IPS-15b (cell line): ENCODE data around the gene CDK17.
A peak's percentile ranks its signal among the peaks of the same experiment; 100 is the strongest.

Source experiments
- H3K27me3 ChIP-seq: one replicate; pipeline ENCODE4 v1.6.1; 2013; ENCODE audit warnings: low read length; ENCODE audit not compliant: control insufficient read depth, insufficient read depth
- H3K36me3 ChIP-seq: one replicate; pipeline ENCODE4 v1.6.1; 2013; ENCODE audit warnings: low read length; ENCODE audit not compliant: control insufficient read depth, insufficient read depth
- H3K4me1 ChIP-seq: one replicate; pipeline ENCODE4 v1.6.1; 2013; ENCODE audit warnings: mild to moderate bottlenecking, low read length; ENCODE audit not compliant: control insufficient read depth, insufficient read depth
- H3K4me3 ChIP-seq: one replicate; pipeline ENCODE4 v1.5.1; 2013; ENCODE audit warnings: low read depth, low read length
- H3K9ac ChIP-seq: one replicate; pipeline ENCODE4 v1.6.1; 2013; ENCODE audit warnings: low read depth, mild to moderate bottlenecking, low read length
- H3K9me3 ChIP-seq: one replicate; pipeline ENCODE4 v1.6.1; 2013; ENCODE audit warnings: mild to moderate bottlenecking, low read length; ENCODE audit not compliant: control insufficient read depth, insufficient read depth

CDK17 gene

GRCh38 chr12:96399919-96400630 lies at the start of gene CDK17:
CDK17 (minus strand) TSS chr12:96400439; CDS start chr12:96334836, 65,603 bp downstream.
- H3K4me3 ChIP-seq, result peak within 1 kb of the TSS; percentile 91
- H3K9me3 ChIP-seq, result no peaks in the 10 kb centered on the region
- peak within 1 kb of the TSS; percentile 82 for H3K9ac ChIP-seq
- no peaks in the 10 kb centered on the region for H3K27me3 ChIP-seq
- peaks cover 17% of the 10 kb centered on the region for H3K4me1 ChIP-seq
- peaks cover 2% of the 10 kb centered on the region for H3K36me3 ChIP-seq

- H3K36me3 ChIP-seq, result no peaks in the 10 kb centered on the region
- H3K4me3 ChIP-seq, result no peak overlapping the region
- no peaks in the 10 kb centered on the region for H3K9me3 ChIP-seq
- H3K4me1 ChIP-seq, result no peaks in the 10 kb centered on the region
- no peak overlapping the region for H3K9ac ChIP-seq
- H3K27me3 ChIP-seq, result no peaks in the 10 kb centered on the region
Observed at GRCh38 chr12:96448300-96448699, 48.1 kb upstream of the CDK17 start.

- no peak overlapping the region for H3K4me3 ChIP-seq
- H3K9me3 ChIP-seq, result no peaks in the 10 kb centered on the region
- no peak overlapping the region for H3K9ac ChIP-seq
- H3K4me1 ChIP-seq, result no peaks in the 10 kb centered on the region
- no peaks in the 10 kb centered on the region for H3K27me3 ChIP-seq
- no peaks in the 10 kb centered on the region for H3K36me3 ChIP-seq
Observed at GRCh38 chr12:96447256-96447655, 47.0 kb upstream of the CDK17 start.

GRCh38 chr12:96445691-96446583 lies 45.7 kb upstream of the CDK17 start:
- no peaks in the 10 kb centered on the region for H3K36me3 ChIP-seq
- H3K9ac ChIP-seq, result no peak overlapping the region
- no peaks in the 10 kb centered on the region for H3K4me1 ChIP-seq
- H3K27me3 ChIP-seq, result no peaks in the 10 kb centered on the region
- H3K4me3 ChIP-seq, result no peak overlapping the region
- no peaks in the 10 kb centered on the region for H3K9me3 ChIP-seq

GRCh38 chr12:96444399-96444798 lies 44.2 kb upstream of the CDK17 start:
- Histone ChIP-seq H3K9ac (no peak overlapping the region), H3K9me3 (no peaks in the 10 kb centered on the region)

GRCh38 chr12:96442906-96443305 lies 42.7 kb upstream of the CDK17 start:
- no peaks in the 10 kb centered on the region for H3K9me3 ChIP-seq

More at GRCh38 chr12:96444399-96444798, 44.2 kb upstream of the CDK17 start:
- Histone ChIP-seq H3K27me3 (no peaks in the 10 kb centered on the region), H3K36me3 (no peaks in the 10 kb centered on the region), H3K4me1 (no peaks in the 10 kb centered on the region), H3K4me3 (no peak overlapping the region)

GRCh38 chr12:96441816-96442215 lies 41.6 kb upstream of the CDK17 start:
- Histone ChIP-seq H3K27me3 (no peaks in the 10 kb centered on the region), H3K4me1 (no peaks in the 10 kb centered on the region), H3K36me3 (no peaks in the 10 kb centered on the region), H3K4me3 (no peak overlapping the region), H3K9ac (no peak overlapping the region), H3K9me3 (no peaks in the 10 kb centered on the region)

More at GRCh38 chr12:96442906-96443305, 42.7 kb upstream of the CDK17 start:
- Histone ChIP-seq H3K4me1 (no peaks in the 10 kb centered on the region), H3K9ac (no peak overlapping the region), H3K36me3 (no peaks in the 10 kb centered on the region), H3K4me3 (no peak overlapping the region), H3K27me3 (no peaks in the 10 kb centered on the region)

GRCh38 chr12:96438330-96438729 lies 38.1 kb upstream of the CDK17 start:
- Histone ChIP-seq H3K27me3 (no peaks in the 10 kb centered on the region), H3K9ac (no peak overlapping the region), H3K9me3 (no peaks in the 10 kb centered on the region), H3K36me3 (no peaks in the 10 kb centered on the region), H3K4me1 (no peaks in the 10 kb centered on the region), H3K4me3 (no peak overlapping the region)

GRCh38 chr12:96437171-96437445 lies 36.9 kb upstream of the CDK17 start:
- Histone ChIP-seq H3K4me3 (no peak overlapping the region), H3K9me3 (no peaks in the 10 kb centered on the region), H3K36me3 (no peaks in the 10 kb centered on the region), H3K9ac (no peak overlapping the region), H3K27me3 (no peaks in the 10 kb centered on the region), H3K4me1 (no peaks in the 10 kb centered on the region)

GRCh38 chr12:96436366-96437170 lies 36.3 kb upstream of the CDK17 start:
- Histone ChIP-seq H3K36me3 (no peaks in the 10 kb centered on the region), H3K9ac (no peak overlapping the region)

GRCh38 chr12:96434107-96434506 lies 33.9 kb upstream of the CDK17 start:
- H3K9me3 ChIP-seq, result no peaks in the 10 kb centered on the region

More at GRCh38 chr12:96436366-96437170, 36.3 kb upstream of the CDK17 start:
- H3K9me3 ChIP-seq, result no peaks in the 10 kb centered on the region
- H3K27me3 ChIP-seq, result no peaks in the 10 kb centered on the region
- no peaks in the 10 kb centered on the region for H3K4me1 ChIP-seq
- no peak overlapping the region for H3K4me3 ChIP-seq

More at GRCh38 chr12:96434107-96434506, 33.9 kb upstream of the CDK17 start:
- Histone ChIP-seq H3K4me1 (no peaks in the 10 kb centered on the region), H3K36me3 (no peaks in the 10 kb centered on the region), H3K27me3 (no peaks in the 10 kb centered on the region), H3K9ac (no peak overlapping the region), H3K4me3 (no peak overlapping the region)
